Left ventricle myocardium inferior (tissue), 1 donor: ENCODE data around the gene IGF2R. TPM values are rescaled to one million over a fixed set of nuclear protein-coding genes. Genes with fewer than 3 reads are reported as not detected.
"Not testable (repeated sequence)": the region's sequence is repeated elsewhere in the genome, so short reads cannot be mapped to it uniquely, and the experiment has no call there.

Experiments
- DNase-seq: peaks from one replicate; pipeline ENCODE4 v3.0.0-alpha.2; 2020
- H3K27ac ChIP-seq: fragments of 200-600 bp; replicated peaks from 2 replicates; pipeline ENCODE4 v1.8.0; 2021
- H3K27me3 ChIP-seq: fragments of 200-600 bp; 2 replicates; pipeline ENCODE4 v1.8.0; 2021; ENCODE audit warnings: low read depth
- H3K36me3 ChIP-seq: fragments of 200-600 bp; 2 replicates; pipeline ENCODE4 v1.8.0; 2021
- H3K4me1 ChIP-seq: fragments of 200-600 bp; 2 replicates; pipeline ENCODE4 v1.8.0; 2021
- H3K4me3 ChIP-seq: fragments of 200-600 bp; 2 replicates; pipeline ENCODE4 v1.8.0; 2021; ENCODE audit warnings: mild to moderate bottlenecking, moderate library complexity
- H3K9me3 ChIP-seq: fragments of 200-600 bp; replicated peaks from 2 replicates; pipeline ENCODE4 v1.8.0; 2021
- CTCF ChIP-seq: fragments of 200-600 bp; IDR thresholded peaks from 2 replicates; pipeline ENCODE4 v1.8.0; 2021; ENCODE audit warnings: antibody characterized with exemption, mild to moderate bottlenecking, borderline replicate concordance
- intact Hi-C: fragments of 100-400 bp; cut with micrococcal nuclease; formaldehyde crosslinking; loops from one replicate; pipeline ENCODE4 v1.11.0; 2022
- total RNA-seq: library from RNA; stranded (reverse); fragmentation: NEBNext Ultra II Directional; extraction: Animal tissue kit (Norgen Biotek cat#: 25700); gene quantifications from one replicate; pipeline ENCODE4 v1.2.1, GENCODE V29; 2021
- donor health status: DM: no; HTN: yes; CAD: no; lungs with severe emphysema.

IGF2R gene
- total RNA-seq, 1 donor from 2014 or later, result 66.8 TPM

GRCh38 chr6:160132776-160133338 is 164.0 kb downstream of the IGF2R start:
- Histone ChIP-seq H3K36me3 (no peaks in the 10 kb centered on the region), H3K4me1 (no peaks in the 10 kb centered on the region), H3K27ac (no peak overlapping the region), H3K9me3 (no peaks in the 10 kb centered on the region), H3K4me3 (no peak overlapping the region), H3K27me3 (no peaks in the 10 kb centered on the region)
- DNase-seq, result no peak
- intact Hi-C loops, result loop anchor here (10.0 kb wide), 1 partner anchor 322 kb away; no protein-coding TSS in a partner anchor
- TF ChIP-seq CTCF, result no peak

DNA sequence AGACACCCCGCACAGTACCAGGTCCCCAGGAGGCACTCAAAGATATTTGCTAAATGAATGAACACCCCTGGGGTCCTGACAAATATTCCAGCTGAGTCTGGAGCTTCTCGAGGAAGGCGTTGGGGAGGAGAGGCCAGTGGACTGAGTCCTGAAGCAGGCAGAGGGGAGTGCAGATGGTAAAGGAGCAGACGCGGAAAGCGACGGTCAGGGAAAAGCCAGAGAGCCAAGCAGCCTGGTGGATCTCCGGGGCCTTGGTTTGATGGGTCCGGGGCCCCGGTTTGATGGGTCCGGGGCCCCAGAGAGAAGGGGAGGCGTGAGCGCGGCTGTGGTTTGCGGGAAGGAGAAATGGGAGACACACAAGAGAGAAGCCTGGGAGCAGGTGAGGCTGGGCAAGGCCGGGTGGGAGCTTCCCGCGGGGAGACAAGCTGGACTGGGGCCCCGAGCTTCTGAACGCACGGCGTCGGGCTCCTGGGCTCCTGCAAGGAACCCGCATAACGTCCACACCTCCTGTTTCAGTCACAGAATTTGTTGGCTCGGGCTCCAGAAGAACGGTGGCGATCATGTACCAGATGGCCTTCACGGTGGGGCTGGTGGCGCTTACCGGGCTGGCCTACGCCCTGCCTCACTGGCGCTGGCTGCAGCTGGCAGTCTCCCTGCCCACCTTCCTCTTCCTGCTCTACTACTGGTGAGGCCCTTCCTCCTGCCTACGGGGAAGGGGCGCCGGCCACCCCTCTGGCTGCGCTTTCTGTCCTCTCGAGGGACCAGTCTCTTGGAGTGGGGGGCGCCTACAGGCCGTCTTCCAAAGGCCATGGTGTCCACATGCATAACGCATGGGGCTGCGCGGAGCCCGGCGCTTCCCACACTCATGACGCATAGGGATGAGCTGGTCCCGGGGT is 164.8 kb downstream of the IGF2R start:
- DNase-seq, result no peak
- Histone ChIP-seq H3K27me3 (no peaks in the 10 kb centered on the region), H3K9me3 (no peaks in the 10 kb centered on the region), H3K4me3 (no peak overlapping the region), H3K36me3 (no peaks in the 10 kb centered on the region), H3K4me1 (peaks cover 4% of the 10 kb centered on the region), H3K27ac (no peak overlapping the region)
- intact Hi-C loops, result loop anchor here (10.0 kb wide), 1 partner anchor 321 kb away; no protein-coding TSS in a partner anchor
- no peak for TF ChIP-seq CTCF

DNA sequence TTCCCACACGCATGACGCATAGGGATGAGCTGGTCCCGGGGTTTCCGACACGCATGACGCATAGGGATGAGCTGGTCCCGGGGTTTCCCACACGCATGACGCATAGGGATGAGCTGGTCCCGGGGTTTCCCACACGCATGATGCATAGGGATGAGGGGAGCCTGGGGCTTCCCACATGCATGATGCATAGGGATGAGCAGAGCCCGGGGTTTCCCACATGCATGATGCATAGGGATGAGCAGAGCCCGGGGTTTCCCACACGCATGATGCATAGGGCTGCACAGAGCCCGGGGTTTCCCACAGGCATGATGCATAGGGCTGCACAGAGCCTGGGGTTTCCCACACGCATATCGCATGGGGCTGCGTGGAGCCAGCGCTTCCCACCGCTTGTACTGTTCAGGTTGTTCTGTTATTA is 165.5 kb downstream of the IGF2R start:
- not testable (repeated sequence) for DNase-seq, H3K27me3 ChIP-seq
- intact Hi-C loops, result loop anchor here (10.0 kb wide), 1 partner anchor 320 kb away; no protein-coding TSS in a partner anchor

DNA sequence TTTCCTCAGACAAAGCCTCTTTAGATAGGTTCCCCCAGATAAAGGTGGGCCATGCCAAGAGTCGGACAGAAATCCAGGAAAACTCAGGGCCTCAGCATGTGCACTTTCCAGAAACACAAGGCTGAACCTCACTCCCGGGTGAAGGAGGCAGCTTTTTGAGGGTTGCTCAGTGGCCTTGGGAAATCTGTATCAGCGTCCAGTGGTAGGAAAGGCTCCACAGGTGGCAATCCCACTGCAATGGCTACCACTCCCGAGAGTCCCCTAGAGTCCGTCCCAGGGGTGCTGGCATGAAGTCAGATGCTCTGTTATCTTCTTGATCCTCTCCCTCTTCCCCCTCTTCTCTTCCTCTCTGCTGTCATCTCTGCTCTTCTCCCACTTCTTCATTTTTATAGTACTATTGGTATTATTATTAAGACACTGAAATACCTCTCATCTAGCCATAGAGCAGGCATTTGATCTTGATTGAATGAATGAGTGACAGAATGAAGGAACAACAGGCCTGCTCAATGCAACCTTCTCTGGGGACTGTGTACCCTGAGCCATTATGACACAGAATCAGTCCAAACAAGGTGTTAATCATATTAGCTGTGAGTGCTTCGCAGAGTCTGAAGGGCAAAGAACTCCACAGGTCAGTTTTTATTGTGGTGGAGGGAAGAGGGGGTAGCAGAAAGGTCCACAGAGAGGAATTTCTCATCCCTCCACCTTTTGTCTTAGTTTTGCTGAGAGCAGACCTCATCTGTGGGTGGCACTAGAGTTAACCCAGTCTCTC is 166.1 kb downstream of the IGF2R start:
- no peaks in the 10 kb centered on the region for H3K36me3 ChIP-seq
- H3K27me3 ChIP-seq, result no peaks in the 10 kb centered on the region
- no peaks in the 10 kb centered on the region for H3K9me3 ChIP-seq
- intact Hi-C loops, result loop anchor here (10.0 kb wide), 1 partner anchor 320 kb away; no protein-coding TSS in a partner anchor
- H3K4me1 ChIP-seq, result peaks cover 5% of the 10 kb centered on the region
- no peak for DNase-seq
- no peak overlapping the region for H3K27ac ChIP-seq
- no peak for TF ChIP-seq CTCF
- no peak overlapping the region for H3K4me3 ChIP-seq

More for the DNA sequence above, 165.5 kb downstream of the IGF2R start:
- H3K4me3 ChIP-seq, H3K4me1 ChIP-seq, H3K27ac ChIP-seq, H3K9me3 ChIP-seq, H3K36me3 ChIP-seq: not testable (repeated sequence)

GRCh38 chr6:160135907-160136655 is 167.2 kb downstream of the IGF2R start:
- intact Hi-C loops, result loop anchor here (10.0 kb wide), 1 partner anchor 319 kb away; no protein-coding TSS in a partner anchor
- no peak for TF ChIP-seq CTCF
- Histone ChIP-seq H3K27me3 (no peaks in the 10 kb centered on the region), H3K4me3 (no peak overlapping the region), H3K4me1 (peaks cover 5% of the 10 kb centered on the region), H3K27ac (no peak overlapping the region), H3K9me3 (no peaks in the 10 kb centered on the region), H3K36me3 (no peaks in the 10 kb centered on the region)
- DNase-seq, result no peak
